Activated CD8-positive, alpha-beta memory T cell treated with anti-CD3 and anti-CD28 coated beads, Interleukin-2, amount 50 U/mL, for 24 hours (primary cell): ENCODE data around the gene OR6B2.
"Not testable (repeated sequence)": the region's sequence is repeated elsewhere in the genome, so short reads cannot be mapped to it uniquely, and the experiment has no call there.

Source experiments
- DNase-seq: peaks from one replicate; pipeline ENCODE4 v3.0.0-alpha.2; 2020; ENCODE audit errors: extremely low read depth

OR6B2 gene

GRCh38 chr2:240030379-240031094, at the start of gene OR6B2:
Gene OR6B2 (minus strand): TSS chr2:240030429. CDS start chr2:240030429, 0 bp downstream.
- DNase-seq: no peak

GRCh38 chr2:240078631-240079030, 48.4 kb upstream of the OR6B2 start:
- no peak for DNase-seq

GRCh38 chr2:240077442-240077841, 47.2 kb upstream of the OR6B2 start:
- no peak for DNase-seq

GRCh38 chr2:240074545-240074944, 44.3 kb upstream of the OR6B2 start:
- no peak for DNase-seq

- DNase-seq: no peak
These were observed 40.7 kb upstream of the OR6B2 start for GRCh38 chr2:240070907-240071306.

DNA sequence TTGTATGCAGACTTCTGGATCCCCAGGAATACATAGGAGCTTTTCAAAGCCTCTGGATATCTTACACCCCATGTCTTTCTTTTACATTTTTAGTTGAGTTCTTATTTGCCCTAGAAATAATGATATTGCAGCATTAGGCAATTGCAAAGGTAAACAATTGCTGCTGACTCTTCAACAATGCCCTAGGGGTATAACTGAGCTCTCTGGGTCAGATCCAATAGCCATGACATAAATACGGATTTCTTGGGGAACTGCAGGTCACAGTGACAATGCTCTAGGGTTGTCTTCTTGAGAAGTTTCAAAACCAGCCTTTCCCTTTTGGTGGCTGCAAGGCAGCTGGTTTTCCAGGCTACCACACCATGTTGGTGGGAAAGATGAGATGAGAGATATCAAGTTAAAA, 39.6 kb upstream of the OR6B2 start:
- no peak for DNase-seq

DNA sequence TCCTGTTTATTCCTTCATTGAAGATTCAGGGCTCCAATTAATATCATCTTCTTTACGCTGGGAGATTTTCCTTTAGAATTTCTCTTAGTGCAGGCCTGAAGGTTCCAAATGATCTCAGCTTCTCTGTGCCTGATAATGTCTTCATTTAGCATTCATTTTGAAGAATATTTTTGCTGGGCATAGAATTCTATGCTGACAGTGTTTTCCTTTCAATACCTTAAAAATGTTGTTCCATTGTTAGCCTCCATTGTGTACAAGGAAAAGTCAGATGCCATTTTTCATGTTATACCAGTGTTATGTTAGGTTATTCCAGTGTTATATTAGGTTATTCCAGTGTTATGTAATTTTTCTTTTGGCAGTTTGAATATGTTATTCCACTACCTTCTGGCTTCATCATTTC, 38.0 kb upstream of the OR6B2 start:
- DNase-seq: no peak

DNA sequence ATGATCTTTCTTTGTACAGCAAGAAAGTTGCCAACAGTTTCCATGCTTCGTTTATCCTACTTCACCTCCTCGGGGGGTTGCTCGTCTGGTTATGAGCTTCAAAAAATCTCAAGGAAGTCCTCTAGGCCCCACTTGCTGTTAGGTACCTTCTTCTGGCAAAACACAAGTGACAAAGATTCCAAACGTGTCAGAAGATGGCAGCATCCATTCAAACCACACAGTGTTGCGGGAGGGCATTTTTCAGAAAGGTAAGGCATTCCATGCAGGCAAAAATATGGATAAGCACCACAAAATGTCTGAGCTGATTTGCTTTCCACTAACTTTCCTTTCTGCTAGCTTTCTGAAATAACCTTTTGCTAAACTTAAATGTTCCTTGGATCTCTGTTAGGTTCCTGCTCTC, 36.3 kb upstream of the OR6B2 start:
- no peak for DNase-seq

DNA sequence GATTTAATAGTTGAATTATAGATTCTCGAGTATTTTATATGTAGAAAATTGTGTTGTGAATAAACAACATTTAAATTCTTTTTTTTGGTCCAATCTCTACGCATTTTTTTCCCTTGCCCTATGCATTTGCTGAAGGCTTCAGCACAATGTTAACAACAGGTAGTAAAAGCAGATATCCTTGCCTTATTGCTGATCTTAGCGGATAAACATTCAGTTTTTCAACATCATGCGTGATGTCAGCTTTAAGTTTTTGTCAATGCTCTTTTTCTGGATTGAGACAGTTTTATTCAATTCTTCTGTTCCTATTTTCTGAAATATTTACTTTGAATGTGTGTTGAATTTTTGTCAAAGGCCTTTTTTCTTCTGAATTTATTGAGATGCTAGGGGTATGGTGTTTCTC, 34.7 kb upstream of the OR6B2 start:
- no peak for DNase-seq

DNA sequence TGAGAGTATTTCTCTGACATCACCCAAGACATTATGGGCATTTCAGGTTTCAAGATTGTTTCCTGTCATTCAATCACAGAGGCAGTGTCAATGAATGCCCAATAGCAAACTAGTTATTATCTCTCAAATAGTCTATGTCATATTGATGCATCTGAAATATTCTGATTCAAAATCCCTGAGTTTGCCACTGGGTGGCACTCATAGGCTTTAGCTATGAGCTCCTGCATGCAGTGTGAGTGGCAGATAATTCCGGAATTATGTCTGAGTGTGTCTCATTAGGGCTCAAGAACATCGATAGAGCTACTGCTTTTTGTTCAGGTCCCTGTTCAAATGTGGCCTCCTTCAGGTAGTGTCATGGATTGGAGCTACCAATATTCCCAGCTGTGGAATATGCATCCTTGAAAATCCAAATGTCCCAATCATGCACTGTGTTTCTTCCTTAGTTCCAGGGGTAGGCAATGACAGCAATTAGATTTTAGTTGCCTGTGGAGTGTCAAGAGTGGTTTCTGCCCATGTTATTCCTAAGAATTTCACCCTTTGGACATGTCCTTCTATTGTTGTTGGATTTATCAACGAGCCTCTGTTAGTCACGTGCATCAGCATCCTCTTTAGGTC, 30.9 kb upstream of the OR6B2 start:
- peak; percentile 5 for DNase-seq

DNA sequence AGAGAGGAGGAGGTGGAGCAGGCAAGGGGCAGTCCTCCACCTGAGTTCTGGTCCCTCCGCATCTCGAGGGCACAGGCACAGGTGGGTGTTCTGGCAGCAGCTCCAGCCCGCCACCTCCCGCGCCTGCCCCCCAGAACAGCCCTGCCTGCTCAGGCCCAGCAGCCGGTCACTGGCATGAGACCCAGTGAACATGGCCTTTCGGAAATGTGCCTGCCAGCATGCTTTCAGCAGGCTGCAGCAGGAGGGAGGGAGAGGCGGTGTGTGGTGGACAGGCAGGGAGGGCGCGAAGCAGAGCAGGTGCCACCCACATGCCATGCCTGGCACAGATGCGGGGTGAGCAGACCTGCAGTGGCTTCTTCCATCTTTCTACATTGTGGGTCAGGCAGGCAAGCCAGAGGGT, 26.4 kb upstream of the OR6B2 start:
- DNase-seq: no peak

DNA sequence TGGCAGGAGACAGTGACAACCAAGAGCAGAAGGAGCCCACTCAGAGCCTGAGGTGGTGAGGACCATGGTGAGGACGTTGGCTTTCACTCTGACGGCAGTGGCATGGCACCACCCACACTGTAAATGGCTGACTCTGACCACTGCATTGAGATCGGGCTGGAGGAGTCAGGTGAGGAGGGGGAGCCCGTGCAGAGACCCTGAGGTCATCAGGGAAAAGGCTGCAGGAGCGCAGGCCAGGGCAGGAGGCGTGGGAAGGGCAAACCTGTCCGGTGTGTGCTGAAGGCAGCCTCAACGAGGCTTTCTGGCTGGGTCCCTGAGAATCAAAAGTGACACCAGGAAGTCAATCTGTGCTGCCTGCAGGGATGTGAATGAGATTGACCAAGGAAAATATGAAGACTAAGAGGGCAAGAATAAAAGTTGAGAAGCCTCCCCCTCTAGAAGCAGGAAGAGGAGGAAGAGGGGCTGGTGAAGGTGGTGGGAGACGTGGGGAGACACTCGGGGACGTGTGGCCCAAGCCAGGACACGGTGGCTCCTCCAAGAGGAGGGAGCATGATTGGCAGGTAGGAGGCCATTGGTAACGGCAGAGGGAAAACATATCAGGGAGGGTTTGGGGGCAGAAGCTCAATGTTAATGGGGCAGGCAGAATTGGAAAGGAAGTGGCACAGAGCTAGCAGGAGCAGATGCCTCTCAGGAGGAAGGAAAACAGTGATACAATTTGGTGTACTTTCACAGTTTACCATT, 25.1 kb upstream of the OR6B2 start:
- no peak for DNase-seq

DNA sequence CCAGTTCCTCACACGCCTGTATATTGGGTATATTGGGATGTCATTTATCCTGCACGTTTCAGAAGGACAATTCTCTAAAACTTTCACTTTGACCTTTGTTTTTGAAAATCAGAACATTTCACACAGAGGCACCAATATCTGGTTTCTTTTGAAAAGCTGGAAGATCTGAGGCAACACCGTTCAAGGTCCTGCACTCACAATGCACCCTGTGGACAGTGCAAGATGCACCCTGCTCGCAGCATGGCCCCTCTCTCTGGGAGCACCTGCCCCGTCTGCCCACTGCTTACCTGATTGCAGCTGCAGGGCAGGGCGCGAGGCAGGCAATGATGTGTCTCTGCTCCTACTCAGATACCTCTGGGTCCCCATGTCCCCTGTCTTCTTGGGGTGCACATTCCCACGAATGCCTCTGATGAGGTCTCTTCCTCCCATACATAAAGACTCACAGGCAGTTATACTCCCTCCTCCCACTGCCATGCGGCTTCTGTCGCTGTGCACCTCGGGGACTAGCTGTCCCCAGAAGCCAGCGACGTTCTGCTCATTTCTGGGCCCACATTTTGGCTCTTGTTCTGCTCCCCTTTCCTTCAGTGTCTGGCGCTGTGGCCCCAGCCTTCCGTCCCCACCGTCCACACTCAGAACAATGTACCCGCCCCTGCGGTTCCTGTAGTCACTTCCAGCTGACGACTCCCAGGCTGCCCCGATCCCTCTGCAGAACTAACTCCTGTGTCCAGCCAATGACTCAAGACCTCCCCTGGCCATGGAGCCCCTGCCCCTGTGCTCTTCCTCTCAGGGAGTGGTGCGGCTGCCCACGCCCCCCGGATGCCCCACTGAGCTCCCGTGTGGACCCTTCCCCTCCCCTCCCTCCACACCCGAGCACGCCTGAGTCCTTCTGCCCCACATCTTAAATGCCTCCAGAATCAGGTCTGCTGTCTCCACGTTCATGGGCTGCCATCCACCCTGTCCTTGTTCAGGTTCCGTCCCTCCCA, 23.2 kb upstream of the OR6B2 start, which contains the start of gene OR6B3:
OR6B3 (minus strand) TSS at position 349 of the 983 bp plus-strand sequence.
- DNase-seq: no peak

DNA sequence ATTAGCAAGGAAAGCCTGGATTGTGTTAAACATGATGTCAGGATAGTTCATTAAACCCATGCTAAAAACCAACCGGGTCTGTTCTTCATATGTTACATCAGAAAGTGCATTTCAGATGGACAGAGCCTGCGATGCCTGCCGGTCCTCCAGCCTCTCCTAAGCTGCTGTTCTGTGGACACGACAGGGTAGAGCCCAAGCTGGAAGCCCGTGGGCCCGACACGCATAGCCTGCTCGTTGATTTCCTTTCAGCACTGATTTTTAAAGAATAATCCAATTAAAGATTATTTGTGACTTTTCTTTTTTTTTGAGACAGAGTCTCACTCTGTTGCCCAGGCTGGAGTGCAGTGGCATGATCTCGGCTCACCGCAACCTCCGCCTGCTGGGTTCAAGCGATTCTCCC, 22.3 kb upstream of the OR6B2 start:
- no peak for DNase-seq

DNA sequence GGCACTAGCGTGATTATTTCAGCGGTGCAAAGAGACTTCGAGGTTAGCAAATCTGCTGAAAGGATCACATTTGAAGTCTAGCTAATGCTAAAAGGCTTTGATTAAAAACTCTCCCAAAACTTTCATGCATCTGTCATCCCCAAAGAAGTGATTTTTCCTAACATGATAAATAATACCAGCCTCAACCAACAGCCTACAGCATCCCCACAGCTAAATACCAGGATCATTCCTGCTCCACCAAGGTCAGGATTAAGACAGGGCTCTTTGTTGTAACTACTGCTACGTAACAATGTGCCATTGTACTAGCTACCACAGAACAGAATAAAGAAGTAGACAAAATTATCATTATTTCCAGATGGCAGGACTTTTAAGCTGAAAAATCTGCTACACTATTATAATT, 21.5 kb upstream of the OR6B2 start:
- DNase-seq: no peak

DNA sequence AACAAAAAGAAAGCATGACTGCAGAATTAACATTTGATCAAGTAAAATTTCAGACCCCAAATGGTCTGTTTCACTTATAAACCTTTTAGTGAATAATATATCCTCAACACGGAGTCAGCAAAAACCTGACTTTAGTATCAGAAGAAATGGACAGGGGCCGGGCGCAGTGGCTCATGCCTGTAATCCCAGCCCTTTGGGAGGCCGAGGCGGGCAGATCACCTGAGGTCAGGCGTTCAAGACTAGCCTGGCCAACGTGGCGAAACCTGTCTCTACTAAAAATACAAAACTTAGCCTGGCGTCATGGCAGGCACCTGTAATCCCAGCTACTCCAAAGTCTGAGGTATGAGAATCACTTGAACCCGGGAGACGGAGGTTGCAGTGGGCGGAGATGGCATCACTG, 20.0 kb upstream of the OR6B2 start:
- DNase-seq: no peak

DNA sequence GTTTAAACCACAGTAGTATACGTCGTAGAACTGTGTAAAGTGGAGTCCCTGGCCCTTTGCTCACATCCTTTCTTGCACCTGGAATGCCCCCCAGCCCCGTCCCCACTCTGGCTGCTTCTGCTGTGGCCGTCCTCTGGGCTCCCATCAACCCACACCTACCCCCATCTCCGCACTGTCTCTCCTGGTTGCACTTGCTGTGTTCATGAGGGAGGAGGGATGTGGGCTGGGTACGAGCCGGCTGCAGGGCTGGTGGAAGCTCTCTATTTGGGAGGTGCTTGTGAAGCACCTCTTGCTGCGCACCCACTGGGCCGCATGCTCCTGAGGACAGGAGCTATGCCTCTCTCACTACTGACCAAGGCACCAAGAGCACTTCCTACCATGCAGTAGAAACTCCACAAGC, 18.0 kb upstream of the OR6B2 start:
- DNase-seq: no peak

- DNase-seq: no peak
These were observed 14.9 kb upstream of the OR6B2 start for GRCh38 chr2:240045098-240045497.

GRCh38 chr2:240044096-240044495, 13.9 kb upstream of the OR6B2 start:
- DNase-seq: not testable (repeated sequence)

DNA sequence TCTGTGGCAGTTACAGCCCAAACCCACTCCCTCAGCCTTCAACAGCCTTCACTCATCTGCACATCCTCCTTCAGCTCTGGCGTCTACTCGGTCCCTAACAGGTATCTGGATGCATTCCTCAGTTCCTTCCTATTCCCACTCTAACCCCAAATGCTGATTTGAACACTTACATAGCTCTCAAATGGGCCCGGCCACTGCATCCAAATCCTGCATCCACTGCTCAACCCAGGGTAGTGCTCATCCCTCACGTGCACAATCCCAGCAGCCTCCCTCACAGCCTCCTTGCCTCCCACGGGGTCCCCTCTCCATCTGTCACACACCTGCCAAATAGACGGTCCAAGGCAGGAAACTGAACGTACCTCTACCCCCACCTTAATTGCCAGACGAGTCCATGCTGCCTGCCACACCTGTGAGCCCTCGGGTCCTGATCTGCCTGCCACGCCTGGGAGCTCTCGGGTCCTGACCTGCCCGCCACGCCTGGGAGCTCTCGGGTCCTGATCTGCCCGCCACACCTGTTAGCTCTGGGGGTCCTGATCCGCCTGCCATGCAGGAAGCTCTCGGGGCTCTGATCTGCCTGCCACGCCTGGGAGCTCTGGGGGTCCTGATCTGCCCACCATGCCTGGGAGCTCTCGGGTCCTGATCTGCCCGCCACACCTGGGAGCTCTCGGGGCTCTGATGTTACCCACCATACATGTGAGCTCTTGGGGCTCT, 13.2 kb upstream of the OR6B2 start:
- no peak for DNase-seq

DNA sequence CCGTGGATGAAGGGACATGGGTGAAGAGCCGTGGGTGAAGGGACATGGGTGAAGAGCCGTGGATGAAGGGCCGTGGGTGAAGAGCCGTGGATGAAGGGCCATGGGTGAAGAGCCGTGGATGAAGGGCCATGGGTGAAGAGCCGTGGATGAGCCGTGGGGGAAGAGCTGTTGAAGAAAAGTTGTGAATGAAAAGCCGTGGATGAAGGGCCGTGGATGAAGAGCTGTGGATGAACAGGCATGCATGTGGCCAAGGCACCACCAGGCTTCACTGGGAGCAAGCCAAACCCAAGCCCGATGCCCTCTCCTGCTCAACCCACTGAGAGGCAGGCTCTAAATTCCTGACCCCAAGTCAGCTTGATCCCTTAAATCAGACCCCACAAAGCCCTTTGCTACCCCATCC, 12.5 kb upstream of the OR6B2 start:
- no peak for DNase-seq
